LNCAP (cell line): ENCODE data around the gene ESF1.

ENCODE experiments used
- CTCF ChIP-seq: fragments of 450-650 bp; IDR thresholded peaks from 2 replicates; pipeline ENCODE4 v1.5.1; 2017; ENCODE audit warnings: mild to moderate bottlenecking

ESF1 gene

GRCh38 chr20:13786143-13786828 is 1.6 kb upstream of the ESF1 start:
- no peak for TF ChIP-seq CTCF

- TF ChIP-seq CTCF = no peak
These were observed 337 bp downstream of the ESF1 start for GRCh38 chr20:13784271-13784892.

GRCh38 chr20:13783528-13783927 is 1.2 kb downstream of the ESF1 start:
- no peak for TF ChIP-seq CTCF

GRCh38 chr20:13778827-13779226 is 5.9 kb downstream of the ESF1 start:
- TF ChIP-seq CTCF = no peak

GRCh38 chr20:13777171-13777601 is 7.5 kb downstream of the ESF1 start:
- TF ChIP-seq CTCF = no peak

GRCh38 chr20:13775867-13776266 is 8.9 kb downstream of the ESF1 start:
- no peak for TF ChIP-seq CTCF

- TF ChIP-seq CTCF = no peak
These were observed 12.2 kb downstream of the ESF1 start for GRCh38 chr20:13772529-13772928.
